Stimulated activated CD8-positive, alpha-beta memory T cell treated with anti-CD3 and anti-CD28 coated beads, Interleukin-7, amount 100 ng/mL, for 1 hour (primary cell): Measurements from ENCODE around the gene TSPAN15.

Experiments used
- DNase-seq, 2 donors: peaks; one replicate each; pipeline ENCODE4 v3.0.0-alpha.2; 2020; ENCODE audit warnings: low read depth in 2 of 2

Gene TSPAN15

DNA sequence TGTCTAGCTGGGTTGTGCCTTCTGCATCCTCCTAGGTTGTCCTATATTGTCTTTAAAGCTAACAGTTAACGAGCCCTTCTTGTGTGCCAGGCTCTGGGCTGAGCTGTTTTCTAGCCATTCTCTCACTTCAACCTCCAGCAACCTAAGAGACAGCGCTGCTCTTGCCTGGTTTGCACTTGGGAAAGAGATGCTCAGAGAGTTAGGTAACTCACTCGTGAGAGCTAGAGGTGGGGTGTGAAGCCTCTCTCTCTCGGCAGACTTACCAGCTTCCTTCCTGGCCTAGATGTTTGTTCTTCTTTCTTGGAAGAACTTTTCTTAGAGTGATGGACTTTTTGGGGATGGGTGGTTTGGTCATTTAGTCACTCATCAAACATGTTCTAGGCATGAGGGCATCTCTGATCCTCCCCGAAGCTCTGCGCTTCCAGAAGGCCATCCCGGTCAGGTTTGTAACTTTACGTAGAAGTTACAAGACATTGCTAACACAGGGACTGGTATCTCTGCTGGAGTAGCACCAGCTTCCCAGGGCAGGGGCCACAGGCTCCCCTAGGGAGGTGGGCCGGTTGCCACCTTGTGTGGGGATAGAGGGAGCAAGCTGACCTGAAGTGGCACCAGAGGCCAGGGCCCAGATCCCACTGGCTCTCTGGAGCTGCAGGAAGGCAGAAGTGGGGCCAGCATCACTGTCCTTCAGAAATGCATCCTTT lies 14.3 kb downstream of the TSPAN15 start:
- no peak for DNase-seq

DNA sequence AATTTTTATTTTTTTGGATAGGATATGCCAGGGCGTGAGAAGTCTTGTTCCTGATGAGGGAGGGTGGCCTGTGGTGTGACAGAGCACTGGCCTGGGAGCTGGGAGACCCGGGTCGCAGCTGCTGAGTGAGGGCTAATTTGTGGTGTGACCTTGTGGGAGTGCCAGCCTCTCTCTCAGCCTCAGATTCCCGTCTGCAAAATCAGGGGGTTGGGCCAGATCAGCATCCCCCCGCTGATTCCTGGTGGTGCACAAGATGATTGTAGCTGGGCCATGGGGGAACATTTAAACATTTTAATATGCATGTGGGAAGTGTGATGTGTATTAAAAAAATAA lies 14.9 kb downstream of the TSPAN15 start:
- no peak for DNase-seq

DNA sequence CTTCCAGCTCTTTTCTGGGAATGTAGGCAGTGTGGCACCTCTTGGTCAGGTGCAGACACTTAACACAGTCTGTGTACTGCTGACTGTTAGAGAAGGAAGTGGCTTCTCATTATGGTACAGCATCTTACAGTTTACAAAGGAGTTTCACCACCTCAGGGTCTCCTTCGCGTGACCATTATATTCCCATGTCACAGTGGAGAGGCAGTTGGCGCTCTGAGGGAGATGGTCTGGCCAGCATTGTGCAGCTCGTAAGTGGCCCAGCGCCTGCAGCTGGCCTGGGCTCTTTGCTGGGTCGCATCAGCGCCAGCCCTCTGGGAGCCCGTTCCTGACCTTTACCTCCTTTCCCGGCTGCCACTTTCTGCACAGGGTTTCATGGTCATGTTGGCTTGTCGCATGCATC lies 15.4 kb downstream of the TSPAN15 start:
- DNase-seq: no peak

DNA sequence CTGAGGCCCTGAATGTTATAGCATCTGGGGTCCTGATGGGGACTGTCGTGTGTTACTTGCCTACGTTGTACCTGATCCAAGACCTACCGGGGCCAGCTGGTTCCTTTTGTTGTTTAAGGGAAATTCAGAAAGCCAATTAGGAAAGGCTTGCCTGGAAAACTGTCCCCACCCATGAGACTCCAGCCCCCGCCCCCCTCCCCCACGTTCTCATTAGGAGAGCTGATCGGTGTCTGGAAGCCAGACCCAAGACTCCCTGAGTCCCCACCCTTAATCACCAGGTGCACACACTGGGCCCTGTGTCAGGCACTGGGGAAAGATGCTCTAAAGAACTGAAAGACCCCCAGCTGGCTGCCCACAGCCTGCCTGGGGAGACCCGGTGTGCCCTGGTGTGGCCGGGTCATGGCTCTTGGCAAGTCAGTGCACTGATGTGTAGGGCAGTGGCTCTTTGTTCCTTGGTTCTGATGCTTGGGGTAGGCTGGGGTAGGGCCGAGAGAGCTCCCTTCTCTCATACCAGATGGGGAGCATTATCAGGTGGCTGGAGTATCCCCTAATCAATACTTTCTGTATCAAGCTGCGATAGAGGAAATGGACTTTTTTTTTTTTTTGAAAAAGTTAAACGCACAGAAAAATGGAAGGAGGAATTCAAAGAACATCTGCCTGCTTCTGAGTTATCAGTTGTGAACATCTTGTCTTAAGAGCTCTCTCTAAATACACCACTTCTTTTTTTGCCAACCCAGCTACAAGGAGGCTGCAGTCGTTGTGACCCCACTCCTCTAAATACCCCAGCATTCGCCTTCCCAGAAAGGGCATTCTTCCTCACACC lies 16.9 kb downstream of the TSPAN15 start:
- DNase-seq: no peak

DNA sequence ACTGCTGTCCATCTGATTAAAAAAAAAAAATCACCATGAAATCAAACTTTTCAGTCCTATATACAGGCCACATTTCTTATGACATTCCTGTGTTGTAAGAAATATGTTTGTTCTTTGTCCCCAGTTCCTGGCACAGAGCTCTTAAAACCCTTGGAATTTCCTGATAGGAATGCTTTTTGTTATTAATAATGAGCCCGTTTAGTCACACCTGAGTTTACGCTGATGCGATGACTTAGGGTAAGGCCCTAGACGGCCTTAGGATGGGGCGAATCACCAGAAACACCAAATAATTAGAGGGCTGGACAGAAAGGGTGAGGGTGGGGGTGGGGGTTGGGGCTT lies 17.5 kb downstream of the TSPAN15 start:
- no peak for DNase-seq

DNA sequence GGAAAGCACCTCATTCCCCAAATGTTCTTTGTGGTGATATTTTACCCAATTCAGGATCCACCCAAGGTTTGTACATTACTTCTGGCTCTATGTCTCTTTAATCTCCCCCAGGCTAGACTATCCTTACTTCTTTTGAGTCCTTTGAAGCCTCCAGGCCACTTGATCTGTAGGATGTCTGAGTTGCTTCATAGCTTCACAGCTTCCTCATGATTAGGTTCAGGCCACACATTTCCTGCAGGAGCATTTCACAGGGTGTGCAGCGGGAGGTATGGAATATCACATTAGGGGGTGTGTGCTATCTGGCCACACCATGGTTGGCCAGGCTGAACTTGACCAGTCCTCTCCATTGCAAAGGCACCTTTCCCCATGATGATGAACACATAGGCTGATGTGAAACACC lies 18.7 kb downstream of the TSPAN15 start:
- no peak for DNase-seq

DNA sequence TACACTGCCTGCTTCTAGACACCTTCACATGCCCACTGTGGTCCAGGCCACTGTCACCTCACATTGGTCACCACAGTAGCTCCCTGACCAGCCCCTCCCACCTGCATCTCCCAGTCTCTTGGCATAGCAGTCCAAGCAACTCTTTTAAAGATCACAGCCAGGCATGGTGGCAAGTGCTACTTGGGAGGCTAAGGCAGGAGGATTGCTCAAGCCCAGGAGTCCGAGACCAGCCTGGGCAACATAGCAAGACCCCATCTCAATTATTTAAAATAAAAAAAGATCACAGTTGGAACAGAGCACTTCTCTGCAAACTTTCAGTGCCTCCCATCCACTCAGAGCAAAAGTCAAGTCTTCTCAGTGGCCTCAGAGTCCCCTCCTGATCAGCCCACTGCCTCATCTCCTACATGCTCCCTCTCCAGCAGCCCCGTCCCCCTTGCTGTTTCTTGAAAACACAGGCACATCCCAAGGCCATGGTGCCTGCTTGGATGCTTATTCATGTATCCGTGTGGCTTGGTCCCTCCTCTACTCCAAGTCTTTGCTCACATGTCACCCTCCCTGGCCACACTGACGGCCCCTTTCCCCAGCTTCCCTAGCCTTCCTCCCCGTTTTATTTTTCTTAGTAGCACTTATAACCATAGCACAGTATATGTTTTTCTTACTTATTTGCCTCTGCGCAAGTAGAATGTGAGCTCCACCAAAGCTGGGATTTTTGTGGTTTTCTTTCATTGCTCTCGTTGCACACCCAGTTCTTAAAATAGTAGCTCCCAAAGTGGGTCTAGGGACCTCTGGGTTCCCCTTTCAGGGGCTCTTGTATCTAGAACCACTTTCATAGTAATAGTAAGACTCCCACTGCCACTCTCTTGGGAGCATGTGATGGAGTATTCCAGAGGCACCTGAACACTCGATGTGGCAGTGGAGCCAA lies 19.5 kb downstream of the TSPAN15 start:
- no peak for DNase-seq

DNA sequence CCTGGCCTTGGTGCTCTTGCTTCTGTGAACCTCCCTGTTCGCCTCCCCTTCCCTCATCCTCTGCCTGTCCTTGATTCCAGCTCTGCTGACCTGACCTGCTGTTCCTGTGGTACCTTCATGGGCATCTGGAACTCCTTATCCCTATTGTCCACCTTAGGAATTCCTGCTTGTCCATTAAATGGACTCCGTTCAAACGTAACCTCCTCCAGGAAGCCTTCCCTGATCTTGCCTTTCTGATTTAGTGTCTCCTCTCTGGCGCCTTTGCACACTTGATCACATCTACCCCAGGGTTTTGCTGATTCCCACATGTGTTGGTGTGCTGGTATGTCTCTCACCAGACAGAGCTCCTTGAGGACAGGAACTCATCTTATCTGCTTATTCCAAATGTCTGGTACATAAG lies 20.9 kb downstream of the TSPAN15 start:
- DNase-seq: no peak

DNA sequence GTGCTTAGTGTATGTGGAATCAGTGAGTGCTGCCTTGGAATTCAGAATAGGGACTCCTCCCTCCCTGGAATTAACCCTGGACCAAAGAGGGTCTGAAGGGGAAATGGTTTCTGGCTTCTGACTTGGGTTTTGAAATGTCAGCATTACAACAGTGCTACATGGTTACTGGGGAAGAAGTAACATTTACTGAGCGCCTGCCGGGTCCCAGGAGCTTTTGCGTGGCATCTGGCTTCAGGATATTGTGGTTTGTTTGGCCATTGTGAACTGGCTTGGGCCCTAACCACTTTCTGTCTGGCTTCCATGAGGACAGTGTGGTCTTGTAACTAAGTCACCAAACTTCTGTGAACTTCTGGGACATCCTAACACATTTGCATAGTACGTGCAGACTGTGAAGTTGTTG lies 21.3 kb downstream of the TSPAN15 start:
- no peak for DNase-seq

DNA sequence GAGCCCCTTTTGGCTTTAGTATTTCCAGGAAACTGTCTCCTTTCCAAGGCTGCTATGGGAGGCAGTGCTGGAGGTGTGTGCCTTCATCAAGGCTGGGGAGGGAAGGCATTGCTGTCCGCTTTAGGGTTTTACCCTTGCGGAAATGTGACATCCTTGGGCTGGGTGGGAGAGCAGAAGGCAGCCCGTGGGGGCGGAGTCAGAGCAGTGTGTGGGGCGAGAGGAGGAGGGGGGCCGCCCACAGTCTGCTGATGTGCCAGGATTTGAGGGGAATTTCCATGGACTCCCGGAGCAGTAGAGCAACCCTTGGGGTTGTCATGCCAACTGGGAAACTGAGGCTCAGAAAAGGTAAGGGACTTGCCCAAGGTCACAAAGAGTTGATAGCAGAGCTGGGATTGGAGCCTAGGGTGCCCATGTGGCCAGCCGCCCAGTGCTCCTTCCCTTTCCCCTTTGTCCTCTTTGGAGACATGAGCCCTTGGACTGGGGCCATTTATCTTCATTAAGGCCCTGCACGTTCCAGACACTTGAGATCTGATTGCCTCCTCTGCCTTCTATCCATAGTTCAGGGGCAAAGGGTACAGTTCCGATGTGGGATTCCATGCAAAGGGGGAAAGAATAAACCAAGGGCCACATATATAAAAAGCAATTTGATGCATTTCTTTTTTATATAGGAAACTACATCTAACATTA lies 22.2 kb downstream of the TSPAN15 start:
- no peak for DNase-seq

DNA sequence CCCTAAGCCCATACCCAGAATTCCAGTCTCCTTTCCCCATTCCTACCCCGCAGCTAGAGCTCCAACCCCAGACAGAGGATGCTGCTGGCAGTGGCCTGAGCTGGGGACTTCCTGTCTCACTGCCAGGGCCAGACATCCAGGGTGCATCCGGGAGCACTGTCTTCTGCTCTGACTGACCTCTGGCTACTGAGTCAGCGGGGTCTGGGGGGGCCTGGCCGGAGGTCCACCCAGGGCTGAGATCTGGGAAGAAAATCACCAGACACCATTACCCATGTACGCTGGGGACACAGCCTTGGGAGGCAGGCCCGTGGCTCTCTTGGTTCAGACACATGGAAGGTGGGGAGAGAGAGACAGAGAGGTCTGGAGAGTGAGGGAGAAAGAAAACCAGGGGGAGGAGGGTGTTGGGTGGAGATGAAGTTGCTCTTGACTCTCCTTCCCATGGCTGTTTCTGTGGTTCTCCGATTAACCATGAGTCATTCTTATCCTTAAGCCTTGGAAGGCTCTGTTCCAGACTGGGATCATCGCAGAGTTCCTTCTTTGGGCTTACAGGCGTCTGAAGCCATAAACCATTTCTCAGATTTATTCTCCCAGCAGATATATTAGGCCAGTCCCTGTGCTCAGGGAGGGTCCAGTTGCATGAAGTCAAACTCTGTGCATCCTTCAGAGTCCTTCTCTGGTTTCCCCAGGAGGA lies 23.6 kb downstream of the TSPAN15 start:
- DNase-seq: no peak

DNA sequence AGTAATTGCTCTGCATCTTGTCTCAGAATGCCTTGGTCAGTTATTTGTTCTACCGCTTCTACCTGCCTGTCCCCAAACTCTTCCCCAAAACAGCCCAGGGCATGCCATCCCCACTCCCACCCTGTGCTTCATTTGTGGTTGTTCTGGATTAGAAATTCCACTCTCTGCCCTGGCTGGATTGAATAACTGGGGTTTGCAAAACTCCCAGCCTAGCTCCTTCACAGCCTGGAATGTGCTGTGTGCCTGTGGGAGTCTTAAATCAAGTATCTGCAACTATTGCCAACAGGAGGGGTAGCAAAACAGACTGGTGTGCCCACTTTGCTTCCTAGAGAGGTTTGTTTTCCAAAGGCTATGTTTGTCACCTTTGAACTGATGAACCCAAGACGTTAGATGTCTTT lies 24.2 kb downstream of the TSPAN15 start:
- DNase-seq: no peak

DNA sequence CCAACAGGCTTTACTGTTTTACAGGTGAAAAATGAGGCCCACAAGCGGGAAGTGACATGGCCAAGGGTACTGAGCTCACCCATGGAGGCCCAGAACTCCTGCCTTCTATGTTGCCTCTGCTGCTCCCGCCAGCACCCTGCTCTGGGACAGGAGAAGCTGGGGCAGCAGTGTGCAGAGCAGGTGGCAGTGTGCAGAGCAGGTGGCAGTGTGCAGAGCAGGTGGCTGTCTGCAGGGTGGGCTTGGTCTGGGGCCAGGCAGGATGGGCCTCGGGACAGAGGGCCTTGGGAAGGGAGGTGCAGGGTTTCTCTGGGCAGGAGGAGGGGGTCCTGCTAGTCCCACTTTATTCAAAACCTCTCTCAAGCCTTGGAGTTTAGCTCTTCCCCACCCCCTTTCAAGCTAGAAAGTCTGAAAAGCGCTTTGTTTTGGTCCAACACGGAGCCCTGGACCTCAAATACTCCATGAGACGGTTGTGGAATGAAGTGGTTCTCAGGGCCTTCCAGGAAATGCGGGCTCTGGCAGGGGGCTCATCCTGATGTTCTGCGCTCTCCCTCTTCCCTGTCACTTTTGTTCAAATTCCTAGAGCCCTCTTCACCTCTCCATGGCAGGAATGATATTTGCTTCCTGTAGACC lies 26.8 kb downstream of the TSPAN15 start:
- DNase-seq: no peak

DNA sequence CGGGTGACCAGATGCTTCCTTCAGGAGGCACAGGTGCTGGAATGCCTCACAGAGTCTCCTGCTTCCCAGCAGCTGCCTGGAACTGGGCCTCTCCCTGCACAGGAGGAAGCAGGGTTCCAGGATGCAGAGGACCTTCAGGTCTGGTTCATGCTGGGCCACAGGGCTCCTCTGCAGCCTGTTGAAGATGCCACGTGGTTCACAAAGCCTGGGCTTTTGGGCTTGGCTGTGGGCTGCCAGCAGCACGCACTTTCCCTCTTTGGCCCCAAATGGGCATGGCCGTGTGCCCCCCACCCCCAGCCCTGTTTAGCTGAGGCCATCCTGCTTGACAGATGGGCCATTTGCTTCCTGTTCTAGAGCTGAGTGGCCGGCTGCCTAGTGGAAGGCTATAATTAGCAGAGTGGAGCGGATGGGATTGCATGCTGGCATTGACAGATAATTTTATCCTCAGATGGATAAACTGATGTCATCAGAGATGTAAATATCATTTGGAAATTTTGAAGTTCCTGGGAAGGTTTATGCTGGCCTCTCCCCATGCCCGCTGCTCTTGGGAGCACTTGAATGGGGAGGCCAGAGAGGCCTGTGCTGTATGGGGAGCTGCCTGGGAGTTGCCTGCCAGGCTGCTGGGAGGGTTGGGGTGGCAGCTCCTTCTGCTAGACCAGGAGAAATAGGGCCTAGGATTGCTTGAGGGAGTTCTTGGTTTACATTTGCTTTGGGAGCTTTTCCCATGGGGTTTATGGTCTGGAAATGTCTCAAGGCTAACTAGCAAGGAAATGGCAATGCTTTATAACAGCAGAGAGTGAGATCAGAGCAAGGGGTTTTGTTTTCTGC lies 28.2 kb downstream of the TSPAN15 start:
- no peak for DNase-seq

DNA sequence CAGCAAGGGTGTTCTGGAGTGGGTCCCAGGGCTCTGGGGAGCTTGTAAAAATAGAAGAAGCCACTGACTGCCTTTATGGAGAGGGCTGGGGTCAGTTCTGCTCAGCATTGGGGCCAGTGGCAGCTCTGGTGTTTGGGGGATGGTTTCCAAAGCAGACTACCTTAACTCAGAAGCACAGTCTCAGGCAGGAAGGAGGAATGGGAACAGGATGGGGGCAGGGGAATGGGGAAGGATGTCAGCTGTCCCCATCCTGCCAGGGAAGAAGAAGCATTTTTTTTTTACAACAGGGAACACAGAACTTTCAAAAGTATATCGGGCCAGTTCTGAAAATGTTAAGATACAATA lies 28.8 kb downstream of the TSPAN15 start:
- no peak for DNase-seq

DNA sequence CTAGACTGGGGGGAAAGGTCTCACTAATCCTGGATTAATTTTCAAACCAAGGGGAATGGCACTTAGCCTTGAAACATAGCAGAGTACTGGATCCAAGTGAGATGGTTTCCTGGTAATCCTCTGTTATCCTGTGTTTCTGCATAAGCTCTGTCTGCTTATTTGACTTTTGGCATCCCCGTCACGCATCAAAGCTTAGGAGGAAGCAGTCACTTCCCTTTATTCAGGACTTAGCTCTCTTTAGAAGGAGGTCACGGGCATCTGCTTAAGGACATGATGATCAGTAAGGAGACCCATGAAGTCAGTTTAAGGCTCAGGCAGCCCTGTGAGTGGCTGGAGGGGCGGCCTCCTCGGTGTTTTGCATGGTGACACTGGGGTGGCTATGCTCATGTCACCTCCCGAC lies 30.0 kb downstream of the TSPAN15 start:
- no peak for DNase-seq

DNA sequence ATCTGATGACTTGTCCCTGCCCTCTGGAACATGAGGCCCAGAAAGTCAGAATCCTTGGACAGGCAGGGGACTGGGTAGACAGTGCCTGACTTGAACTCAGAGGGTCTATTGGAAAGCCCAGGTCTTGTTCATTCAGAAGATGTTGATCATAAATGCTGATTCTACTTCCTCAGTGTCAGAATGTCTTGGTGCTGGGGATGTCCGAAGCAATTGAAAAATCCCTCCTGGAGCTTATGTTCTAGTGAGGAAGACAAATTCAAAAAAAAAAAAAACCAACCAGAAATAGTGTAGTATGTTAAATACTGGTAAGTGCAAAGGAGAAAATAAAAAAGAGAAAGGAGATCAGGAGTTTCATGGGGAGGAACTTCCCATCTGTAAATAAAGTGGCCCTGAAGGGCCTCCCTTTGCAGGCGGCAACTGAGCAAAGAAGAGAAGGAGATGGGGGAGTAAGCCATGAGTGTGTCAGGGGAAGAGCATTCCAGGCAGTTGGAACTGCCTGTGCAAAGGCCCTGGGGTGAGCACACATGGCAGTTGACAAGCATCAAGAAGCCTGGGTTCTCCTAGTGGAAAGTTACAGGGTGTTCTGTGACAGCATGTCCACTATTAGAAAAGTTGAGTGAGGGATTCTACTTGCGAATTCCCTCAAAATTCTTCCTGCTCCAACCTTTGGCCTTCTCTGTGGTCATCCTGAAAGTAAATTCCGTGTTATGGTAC lies 30.7 kb downstream of the TSPAN15 start:
- DNase-seq: no peak

DNA sequence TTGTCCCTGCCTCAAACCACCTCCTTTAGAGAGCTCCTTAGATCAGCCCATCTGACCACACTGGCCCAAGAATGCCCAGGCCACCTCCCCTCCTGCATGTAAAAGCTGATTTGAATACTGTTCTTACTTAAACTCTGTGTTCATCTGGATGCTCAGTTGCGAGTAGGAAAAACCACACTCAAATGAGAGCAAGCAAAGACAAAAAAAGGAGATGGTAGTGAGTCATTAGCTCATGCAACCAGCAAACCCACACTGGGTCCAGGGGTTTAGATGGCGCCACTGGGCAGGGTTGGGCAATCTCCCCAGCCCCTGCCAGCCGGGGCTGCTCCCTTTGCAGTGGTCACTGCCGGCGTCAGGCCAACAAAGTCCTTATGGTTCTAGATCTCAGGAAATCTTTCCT lies 32.7 kb downstream of the TSPAN15 start:
- no peak for DNase-seq

DNA sequence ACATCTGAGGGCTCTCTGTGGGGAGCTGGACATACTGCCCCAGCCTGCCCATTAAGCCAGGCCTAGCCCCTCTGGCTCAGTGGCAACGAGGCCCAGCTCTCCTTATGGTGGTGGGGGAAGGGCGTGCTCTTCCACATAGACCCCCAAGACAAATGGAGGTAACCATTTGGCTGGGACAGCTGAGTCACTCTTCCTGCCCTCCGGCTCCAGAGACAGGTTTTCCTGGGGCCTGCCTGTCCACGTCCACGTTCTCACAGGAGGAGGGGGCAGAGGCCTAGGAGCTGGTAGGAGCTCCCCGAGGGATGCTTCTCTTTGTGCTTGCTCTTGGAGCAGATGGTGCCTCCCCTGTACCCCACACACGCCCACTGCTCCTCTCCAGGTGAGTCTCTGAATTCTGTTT lies 33.5 kb downstream of the TSPAN15 start:
- no peak for DNase-seq
